NOMO-1 (cell line): Measurements from ENCODE around the gene SERPIND1.

Experiments
- DNase-seq, 2 experiments: peaks; one replicate each; lab custom pipeline; 2025; ENCODE audit not compliant: unreplicated experiment in 2 of 2; lab: John Stamatoyannopoulos, UW

SERPIND1 gene

GRCh38 chr22:20771918-20772625 is 1.8 kb upstream of the SERPIND1 start:
- DNase-seq = no peak

DNA sequence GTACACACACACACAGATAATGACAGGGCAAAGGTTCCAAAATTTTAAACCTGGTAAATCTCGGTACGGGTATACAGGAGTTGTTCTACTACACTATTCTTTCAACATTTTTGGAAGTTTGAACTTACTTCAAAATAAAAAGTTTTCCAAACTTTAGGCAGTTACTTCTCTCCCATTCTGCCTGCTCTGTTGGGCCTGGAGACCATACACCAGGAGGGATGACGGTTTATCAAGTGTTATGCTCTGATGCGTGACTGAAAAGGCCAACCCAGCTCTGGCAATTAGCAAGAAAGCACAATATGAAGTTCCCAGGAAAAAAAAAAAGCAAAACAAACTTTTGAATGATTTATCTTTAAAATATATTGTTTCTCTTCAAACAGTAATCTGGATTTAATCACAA is 969 bp downstream of the SERPIND1 start:
- DNase-seq = no peak

- DNase-seq = no peak
These were observed 1.5 kb downstream of the SERPIND1 start for GRCh38 chr22:20775342-20775895.

- DNase-seq = no peak
These were observed 2.9 kb downstream of the SERPIND1 start for GRCh38 chr22:20776624-20777405.

- no peak for DNase-seq
These were observed 3.7 kb downstream of the SERPIND1 start for GRCh38 chr22:20777420-20778177.

GRCh38 chr22:20779014-20779817 is 5.3 kb downstream of the SERPIND1 start:
- DNase-seq = no peak

DNA sequence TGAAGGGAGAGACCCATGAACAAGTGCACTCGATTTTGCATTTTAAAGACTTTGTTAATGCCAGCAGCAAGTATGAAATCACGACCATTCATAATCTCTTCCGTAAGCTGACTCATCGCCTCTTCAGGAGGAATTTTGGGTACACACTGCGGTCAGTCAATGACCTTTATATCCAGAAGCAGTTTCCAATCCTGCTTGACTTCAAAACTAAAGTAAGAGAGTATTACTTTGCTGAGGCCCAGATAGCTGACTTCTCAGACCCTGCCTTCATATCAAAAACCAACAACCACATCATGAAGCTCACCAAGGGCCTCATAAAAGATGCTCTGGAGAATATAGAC is 5.9 kb downstream of the SERPIND1 start:
- no peak for DNase-seq

DNA sequence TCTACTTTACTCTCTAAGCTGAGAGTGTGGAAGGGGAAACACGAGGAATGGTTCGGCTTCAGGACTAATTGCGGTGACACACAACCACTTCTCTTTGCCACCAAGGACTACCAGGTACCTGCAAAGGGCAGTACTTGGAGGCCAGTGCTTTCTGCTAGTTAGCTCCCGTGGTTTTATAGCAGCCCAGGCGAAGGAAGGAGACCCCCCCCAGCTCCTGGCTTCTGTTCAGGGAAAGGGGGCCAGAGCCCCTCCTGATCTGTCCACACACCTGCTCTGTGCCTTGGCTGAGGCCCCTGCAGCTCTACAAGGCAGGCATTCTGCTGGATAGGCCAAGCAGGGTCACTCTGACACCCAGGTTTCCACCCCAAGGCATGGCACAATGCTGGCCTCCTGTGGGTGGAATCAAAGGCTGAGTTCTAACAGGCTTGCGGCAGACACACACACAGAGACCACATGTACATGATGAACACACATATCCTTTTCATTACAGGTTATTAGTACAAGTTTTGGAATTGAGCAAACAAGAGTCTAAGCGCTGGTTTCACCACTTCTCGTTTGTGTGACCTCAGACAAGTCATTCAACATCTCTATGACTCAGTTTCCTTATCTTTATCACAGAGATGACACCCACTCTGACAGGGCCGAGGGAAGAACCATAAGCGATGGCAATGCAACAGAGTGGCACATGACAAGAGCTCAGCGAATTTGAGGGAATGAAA is 7.5 kb downstream of the SERPIND1 start:
- DNase-seq = no peak

DNA sequence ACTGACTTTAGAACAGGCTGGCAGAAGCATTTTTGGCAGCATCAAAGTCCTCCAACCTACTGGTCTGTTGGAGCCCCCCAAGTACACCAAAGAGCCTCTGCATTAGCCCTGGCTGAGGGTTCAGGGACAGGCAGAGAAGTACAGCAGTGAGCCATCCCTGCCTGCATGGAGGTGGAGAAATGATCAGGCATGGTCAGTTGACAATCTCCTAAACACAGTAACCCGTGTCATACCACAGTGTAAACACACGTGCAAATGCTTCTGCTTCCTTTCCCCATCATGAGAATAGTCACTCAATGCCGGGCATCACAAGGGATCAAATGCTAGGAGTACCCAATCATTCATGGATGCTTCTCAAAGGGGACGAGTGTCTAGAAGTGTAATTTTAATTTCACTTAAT is 8.2 kb downstream of the SERPIND1 start:
- DNase-seq = no peak

DNA sequence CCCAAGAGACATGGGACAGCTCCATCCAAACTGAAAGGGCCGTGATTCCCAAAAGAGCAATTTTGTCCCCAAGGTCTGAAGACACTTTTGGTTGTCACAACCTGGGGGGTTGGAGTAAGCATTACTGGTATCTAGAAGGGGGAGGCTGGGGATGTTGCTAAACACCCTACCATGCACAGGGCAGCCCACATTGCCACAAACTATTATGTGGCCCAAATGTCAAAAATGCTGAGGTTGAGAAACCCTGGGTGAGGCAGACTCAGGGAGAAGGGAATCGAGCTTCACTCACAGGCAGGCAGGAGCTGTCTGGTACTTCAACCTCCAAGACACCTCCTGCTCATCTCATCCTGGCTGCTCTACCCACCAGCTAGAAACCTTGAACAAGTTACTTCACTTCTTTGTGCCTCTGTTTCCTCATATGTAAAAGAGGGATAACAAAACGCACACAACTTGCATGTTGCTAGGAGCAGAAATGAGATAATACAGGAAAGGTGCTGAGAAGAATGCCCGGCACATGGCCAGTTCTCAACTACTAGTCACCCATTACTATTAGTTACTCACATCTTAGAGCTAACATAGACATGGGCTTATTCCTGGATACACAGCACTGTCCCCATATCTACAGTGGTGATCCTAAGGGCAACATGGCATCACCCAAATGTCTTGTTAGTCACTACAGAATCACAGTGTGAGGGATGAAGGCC is 8.8 kb downstream of the SERPIND1 start:
- no peak for DNase-seq

GRCh38 chr22:20783300-20783673 is 9.4 kb downstream of the SERPIND1 start:
- no peak for DNase-seq

DNA sequence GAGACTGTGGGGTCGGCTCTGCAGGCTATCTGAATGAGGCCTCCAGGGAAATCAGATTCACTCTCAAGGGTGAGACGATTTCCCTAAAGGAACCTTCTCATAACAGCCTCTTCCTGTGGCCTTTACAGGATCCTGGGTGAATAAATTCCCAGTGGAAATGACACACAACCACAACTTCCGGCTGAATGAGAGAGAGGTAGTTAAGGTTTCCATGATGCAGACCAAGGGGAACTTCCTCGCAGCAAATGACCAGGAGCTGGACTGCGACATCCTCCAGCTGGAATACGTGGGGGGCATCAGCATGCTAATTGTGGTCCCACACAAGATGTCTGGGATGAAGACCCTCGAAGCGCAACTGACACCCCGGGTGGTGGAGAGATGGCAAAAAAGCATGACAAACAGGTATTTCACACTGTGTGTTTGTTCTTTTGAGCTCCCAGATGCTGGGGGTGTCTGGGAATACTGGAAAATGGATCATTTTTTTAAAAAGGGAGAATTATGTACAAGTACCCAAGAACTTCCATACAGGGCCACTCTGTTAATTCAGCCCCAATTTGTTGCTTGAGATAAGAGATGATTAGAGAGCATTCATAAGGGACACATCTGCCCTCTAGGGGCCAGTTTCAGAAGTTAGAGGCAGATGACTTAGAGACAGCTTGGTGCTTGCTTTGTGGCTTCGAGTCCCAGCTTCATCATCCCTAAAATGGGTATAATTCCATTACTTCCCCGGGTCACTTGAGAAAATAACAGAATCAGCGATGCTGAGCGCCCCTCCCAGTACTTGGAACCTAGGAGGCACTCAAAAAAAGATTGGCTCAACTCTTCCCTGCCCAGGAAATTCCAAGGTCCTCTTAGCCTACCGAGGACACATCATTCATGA is 10.2 kb downstream of the SERPIND1 start:
- peak in 1 of 2 experiments; percentile 22 for DNase-seq

- DNase-seq = no peak
These were observed 11.5 kb downstream of the SERPIND1 start for GRCh38 chr22:20785415-20785814.

GRCh38 chr22:20786048-20786447 is 12.1 kb downstream of the SERPIND1 start:
- DNase-seq = no peak

DNA sequence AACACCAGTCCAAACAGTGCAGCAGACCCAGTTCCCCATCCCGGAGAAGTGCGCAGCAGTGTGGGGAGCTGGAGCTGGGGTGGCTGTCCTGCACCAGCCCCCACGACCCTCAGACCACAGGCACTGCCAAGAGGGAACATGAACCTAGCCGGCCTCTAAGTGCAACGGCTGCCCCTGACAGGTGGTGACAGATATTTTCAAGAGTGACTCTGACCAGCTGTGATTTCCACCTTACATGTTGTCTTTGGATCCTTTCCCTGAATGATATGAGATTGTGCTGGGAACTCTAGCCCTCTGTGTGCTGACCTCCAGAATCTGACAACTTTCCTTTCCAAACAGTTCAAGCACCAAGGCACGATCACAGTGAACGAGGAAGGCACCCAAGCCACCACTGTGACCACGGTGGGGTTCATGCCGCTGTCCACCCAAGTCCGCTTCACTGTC is 12.6 kb downstream of the SERPIND1 start:
- no peak for DNase-seq

DNA sequence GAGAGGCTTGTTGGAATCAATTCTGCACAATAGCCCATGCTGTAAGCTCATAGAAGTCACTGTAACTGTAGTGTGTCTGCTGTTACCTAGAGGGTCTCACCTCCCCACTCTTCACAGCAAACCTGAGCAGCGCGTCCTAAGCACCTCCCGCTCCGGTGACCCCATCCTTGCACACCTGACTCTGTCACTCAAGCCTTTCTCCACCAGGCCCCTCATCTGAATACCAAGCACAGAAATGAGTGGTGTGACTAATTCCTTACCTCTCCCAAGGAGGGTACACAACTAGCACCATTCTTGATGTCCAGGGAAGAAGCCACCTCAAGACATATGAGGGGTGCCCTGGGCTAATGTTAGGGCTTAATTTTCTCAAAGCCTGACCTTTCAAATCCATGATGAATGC is 13.3 kb downstream of the SERPIND1 start:
- no peak for DNase-seq

DNA sequence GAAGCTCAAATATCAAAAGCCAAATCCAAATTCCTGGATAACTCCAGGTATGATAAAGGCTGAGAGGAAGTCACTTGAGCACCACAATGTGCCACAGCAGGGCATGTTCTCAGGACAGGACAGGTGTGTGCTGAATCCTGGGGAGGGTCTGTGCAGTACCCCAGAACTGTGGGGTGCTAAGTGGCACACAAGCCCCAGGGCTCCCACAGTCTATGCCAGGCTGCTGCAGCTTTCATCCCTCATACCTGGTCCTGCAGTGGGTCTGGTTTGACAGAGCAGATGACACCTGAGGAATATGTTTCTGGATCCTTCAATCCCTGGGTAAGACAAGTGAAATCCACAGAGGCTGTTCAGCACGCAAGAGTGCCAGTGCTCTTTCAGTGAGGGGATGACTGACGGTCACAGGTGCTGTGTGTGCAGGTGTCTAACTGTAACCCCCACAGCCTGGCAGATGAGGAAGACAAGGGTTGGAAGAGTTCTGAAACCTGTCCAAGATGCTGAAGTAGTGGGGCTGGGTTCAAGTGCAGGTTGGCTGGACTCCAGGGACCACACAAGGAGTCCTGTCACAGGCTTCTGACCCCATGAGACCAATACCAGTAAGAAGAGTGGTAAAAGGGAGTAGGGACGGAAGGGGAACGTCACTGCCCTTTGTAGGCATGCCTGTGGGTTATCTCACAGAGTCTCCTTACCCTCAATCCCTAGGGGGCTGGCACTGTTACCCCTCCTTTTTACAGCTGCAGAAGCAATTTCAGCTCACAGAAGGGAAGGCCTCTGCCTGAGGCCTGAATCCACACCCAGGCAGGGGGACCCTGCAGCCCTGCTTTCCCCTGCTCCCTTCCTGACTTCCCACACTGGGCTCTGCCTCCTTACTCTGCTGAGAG is 14.1 kb downstream of the SERPIND1 start:
- no peak for DNase-seq
